Right lung (tissue), 5 donors: ENCODE measurements around the gene CYTH1. TPM values are rescaled to one million over a fixed set of nuclear protein-coding genes. Genes with fewer than 3 reads are reported as not detected.

Experiments
- DNase-seq, 2 donors: peaks; one replicate each; pipeline ENCODE4 v3.0.0-alpha.2; 2013
- polyA plus RNA-seq, 5 donors: library from polyadenylated mRNA; unstranded; fragments of 120-200 nt; gene quantifications; one replicate each; pipeline versions ENCODE4 v1.2.1 to v1.2.3, GENCODE V29; 2013; ENCODE audit warnings: inconsistent platforms in 1 of 5, low replicate concordance in 1 of 5; ENCODE audit not compliant: insufficient read length in 5 of 5, insufficient read depth in 1 of 5

Gene CYTH1
- polyA plus RNA-seq, 5 donors, result 36.4 to 45.8 (median 38.8) TPM

GRCh38 chr17:78808163-78808562 lies 26.1 kb upstream of the CYTH1 start:
- DNase-seq, result no peak

- no peak for DNase-seq
These were observed 24.4 kb upstream of the CYTH1 start for GRCh38 chr17:78806451-78806850.

- no peak for DNase-seq
These were observed 23.2 kb upstream of the CYTH1 start for GRCh38 chr17:78805301-78805700.

- DNase-seq, result no peak
These were observed 22.7 kb upstream of the CYTH1 start for GRCh38 chr17:78804777-78805176.

GRCh38 chr17:78803186-78803845 lies 21.2 kb upstream of the CYTH1 start:
- no peak for DNase-seq

- DNase-seq, result no peak
These were observed 20.4 kb upstream of the CYTH1 start for GRCh38 chr17:78802459-78802858.

GRCh38 chr17:78802008-78802407 lies 19.9 kb upstream of the CYTH1 start:
- DNase-seq, result no peak

GRCh38 chr17:78800132-78800931 lies 18.3 kb upstream of the CYTH1 start:
- no peak for DNase-seq

GRCh38 chr17:78798695-78799559 lies 16.9 kb upstream of the CYTH1 start:
- DNase-seq, result peak in 1 of 2 donors; percentile 25

GRCh38 chr17:78797691-78798585 lies 15.9 kb upstream of the CYTH1 start:
- DNase-seq, result no peak

GRCh38 chr17:78797213-78797612 lies 15.1 kb upstream of the CYTH1 start:
- no peak for DNase-seq

- no peak for DNase-seq
These were observed 14.4 kb upstream of the CYTH1 start for GRCh38 chr17:78796517-78796900.

GRCh38 chr17:78795861-78796516 lies 13.9 kb upstream of the CYTH1 start:
- no peak for DNase-seq

- no peak for DNase-seq
These were observed 13.0 kb upstream of the CYTH1 start for GRCh38 chr17:78794864-78795640.

- DNase-seq, result no peak
These were observed 12.3 kb upstream of the CYTH1 start for GRCh38 chr17:78794399-78794798.

GRCh38 chr17:78793968-78794367 lies 11.9 kb upstream of the CYTH1 start:
- no peak for DNase-seq

- DNase-seq, result no peak
These were observed 11.3 kb upstream of the CYTH1 start for GRCh38 chr17:78793415-78793814.

- no peak for DNase-seq
These were observed 10.0 kb upstream of the CYTH1 start for GRCh38 chr17:78791840-78792709.

- no peak for DNase-seq
These were observed 8.5 kb upstream of the CYTH1 start for GRCh38 chr17:78790552-78790951.
